HepG2 (cell line): ENCODE results near the gene C1orf35. TPM values are rescaled to one million over a fixed set of nuclear protein-coding genes. Genes with fewer than 3 reads are reported as not detected.

Experiments
- ATM ChIP-seq: fragments of 450-650 bp; IDR thresholded peaks from 2 replicates; pipeline ENCODE4 v1.7.1; 2017; ENCODE audit warnings: mild to moderate bottlenecking, borderline replicate concordance
- ATRX ChIP-seq: sonication (generic); formaldehyde crosslinking; IDR thresholded peaks from 2 replicates; pipeline ENCODE4 v1.4.0; 2020; ENCODE audit warnings: missing genetic modification reagents, borderline replicate concordance
- CEBPB ChIP-seq: IDR thresholded peaks from 2 replicates; pipeline ENCODE4 v1.6.1; 2011; ENCODE audit warnings: low read depth, low read length, improper control_type of control experiment, borderline replicate concordance
- MATR3 ChIP-seq: sonication (generic); formaldehyde crosslinking; IDR thresholded peaks from 2 replicates; pipeline ENCODE4 v1.4.0; 2020; ENCODE audit warnings: missing genetic modification reagents
- MXD4 ChIP-seq: IDR thresholded peaks from 2 replicates; pipeline ENCODE4 v1.6.1; 2016; ENCODE audit warnings: mild to moderate bottlenecking, missing biosample characterization, missing genetic modification reagents
- REL ChIP-seq: sonication (generic); formaldehyde crosslinking; conservative IDR thresholded peaks from 2 replicates; pipeline ENCODE4 v1.8.0; 2022; ENCODE audit warnings: mild to moderate bottlenecking, missing genetic modification reagents, moderate library complexity
- SALL1 ChIP-seq: sonication (generic); formaldehyde crosslinking; IDR thresholded peaks from 2 replicates; pipeline ENCODE4 v1.8.0; 2022; ENCODE audit warnings: mild to moderate bottlenecking, missing genetic modification reagents
- SNAPC2 ChIP-seq: sonication (generic); formaldehyde crosslinking; IDR thresholded peaks from 2 replicates; pipeline ENCODE4 v1.8.1; 2022; ENCODE audit warnings: mild to moderate bottlenecking, missing genetic modification reagents
- ZNF180 ChIP-seq: sonication (generic); formaldehyde crosslinking; IDR thresholded peaks from 2 replicates; pipeline ENCODE4 v1.4.0; 2020; ENCODE audit warnings: low read depth, missing genetic modification reagents, borderline replicate concordance
- ZNF441 ChIP-seq: sonication (generic); formaldehyde crosslinking; IDR thresholded peaks from 2 replicates; pipeline ENCODE4 v1.7.0; 2021; ENCODE audit warnings: missing genetic modification reagents, borderline replicate concordance
- polyA plus RNA-seq, 8 experiments: library from polyadenylated mRNA; depleted of rRNA in 3 of 8; stranded (reverse) in 7 of 8; unstranded in 1 of 8; fragments of >200 nt; fragmentation: Illumina TruSeq in 4 of 8; extraction: Trizol in 4 of 8; gene quantifications; 2 replicates each; pipeline versions ENCODE4 v1.2.1 to v1.2.3, GENCODE V29; 2011 to 2016; ENCODE audit warnings: low read depth in 4 of 8, missing spikeins in 1 of 8, mixed read lengths in 1 of 8; ENCODE audit not compliant: insufficient read depth in 1 of 8
- total RNA-seq, 5 experiments: library from RNA; depleted of rRNA; stranded (reverse); fragments of >200 nt; fragmentation: Illumina TruSeq; extraction: Trizol; gene quantifications; 2 replicates each; pipeline ENCODE4 v1.2.3, GENCODE V29; 2016; ENCODE audit warnings: low read depth in 1 of 5
- TF ChIP-seq, protein P1 (sequence below): sonication (generic); formaldehyde crosslinking; IDR thresholded peaks from 2 replicates; pipeline ENCODE4 v1.5.1; 2020; ENCODE audit warnings: missing genetic modification reagents, mild to moderate bottlenecking, borderline replicate concordance
- TF ChIP-seq, protein P2 (sequence below): sonication (generic); formaldehyde crosslinking; IDR thresholded peaks from 2 replicates; pipeline ENCODE4 v1.5.1; 2020; ENCODE audit warnings: missing genetic modification reagents, mild to moderate bottlenecking, borderline replicate concordance
- TF ChIP-seq, protein P3 (sequence below): sonication (generic); formaldehyde crosslinking; IDR thresholded peaks from 2 replicates; pipeline ENCODE4 v1.8.0; 2022; ENCODE audit warnings: mild to moderate bottlenecking, missing genetic modification reagents, moderate library complexity
- TF ChIP-seq, protein P4 (sequence below): sonication (generic); formaldehyde crosslinking; IDR thresholded peaks from one replicate; pipeline ENCODE4 v1.5.1; 2020; ENCODE audit warnings: mild to moderate bottlenecking, missing genetic modification reagents; ENCODE audit errors: not compliant biosample characterization

The C1orf35 gene
- total and polyA plus RNA-seq, 2 of the 13 experiments (the other 11 are each of a cell fraction or from before 2014, with no cell fraction given) = 8.1 to 19.3 TPM

DNA sequence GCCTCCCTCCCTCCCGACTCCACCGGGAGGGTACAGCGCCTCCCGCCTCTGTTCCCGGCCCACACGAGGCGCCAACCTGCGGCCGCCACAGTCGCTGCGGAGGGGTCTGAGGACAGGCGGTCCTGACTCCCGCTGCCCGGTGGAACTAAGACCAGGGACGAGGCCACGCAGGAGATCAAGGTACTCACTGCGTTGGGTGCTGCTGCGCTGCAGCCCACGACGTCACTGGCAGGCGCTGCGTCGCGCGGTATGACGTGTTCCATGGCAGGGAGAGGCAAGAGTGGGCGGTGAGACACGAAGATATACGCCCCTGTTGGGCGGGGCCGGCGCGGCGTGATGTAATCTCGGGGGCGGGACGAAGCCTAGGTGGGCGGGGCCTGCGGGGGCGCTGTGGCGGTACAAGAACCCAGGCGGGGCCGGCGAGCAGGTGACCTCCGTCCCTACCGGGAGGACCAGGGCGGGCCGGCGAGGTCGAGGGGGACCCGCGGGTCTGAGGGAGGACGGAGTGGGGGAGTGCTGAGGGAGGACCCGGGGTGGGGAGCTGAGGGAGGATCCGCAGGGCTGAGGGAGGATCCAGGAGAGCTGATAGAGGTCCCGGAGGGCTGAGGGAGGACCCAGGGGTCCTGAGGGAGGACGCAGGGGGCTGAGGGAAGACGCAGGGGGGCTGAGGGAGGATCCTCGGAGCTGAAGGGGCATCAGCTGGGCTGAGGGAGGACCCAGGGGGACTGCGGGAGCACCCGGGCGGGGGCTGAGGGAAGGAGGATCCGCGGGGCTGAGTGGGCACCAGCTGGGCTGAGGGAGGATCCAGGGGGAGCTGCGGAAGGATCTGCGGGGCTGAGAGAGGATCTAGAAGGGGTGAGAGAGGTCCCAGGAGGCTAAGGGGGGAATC is 6.2 kb upstream of the C1orf35 start, which contains the start of gene MRPL55 (continued):
- TF ChIP-seq, protein P1, sequence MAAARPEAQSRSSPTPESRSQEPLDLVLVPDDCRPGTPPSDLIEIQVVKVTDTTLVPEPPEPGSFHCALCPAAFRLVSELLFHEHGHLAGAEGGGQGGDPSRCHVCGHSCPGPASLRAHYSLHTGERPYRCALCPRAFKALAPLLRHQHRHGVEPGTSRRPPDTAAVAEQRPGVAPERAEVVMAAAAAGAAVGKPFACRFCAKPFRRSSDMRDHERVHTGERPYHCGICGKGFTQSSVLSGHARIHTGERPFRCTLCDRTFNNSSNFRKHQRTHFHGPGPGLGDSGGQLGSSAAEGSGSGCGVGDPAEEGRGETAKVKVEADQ (CRISPR knock-in tag) = peak; percentile 94
- TF ChIP-seq, protein P2, sequence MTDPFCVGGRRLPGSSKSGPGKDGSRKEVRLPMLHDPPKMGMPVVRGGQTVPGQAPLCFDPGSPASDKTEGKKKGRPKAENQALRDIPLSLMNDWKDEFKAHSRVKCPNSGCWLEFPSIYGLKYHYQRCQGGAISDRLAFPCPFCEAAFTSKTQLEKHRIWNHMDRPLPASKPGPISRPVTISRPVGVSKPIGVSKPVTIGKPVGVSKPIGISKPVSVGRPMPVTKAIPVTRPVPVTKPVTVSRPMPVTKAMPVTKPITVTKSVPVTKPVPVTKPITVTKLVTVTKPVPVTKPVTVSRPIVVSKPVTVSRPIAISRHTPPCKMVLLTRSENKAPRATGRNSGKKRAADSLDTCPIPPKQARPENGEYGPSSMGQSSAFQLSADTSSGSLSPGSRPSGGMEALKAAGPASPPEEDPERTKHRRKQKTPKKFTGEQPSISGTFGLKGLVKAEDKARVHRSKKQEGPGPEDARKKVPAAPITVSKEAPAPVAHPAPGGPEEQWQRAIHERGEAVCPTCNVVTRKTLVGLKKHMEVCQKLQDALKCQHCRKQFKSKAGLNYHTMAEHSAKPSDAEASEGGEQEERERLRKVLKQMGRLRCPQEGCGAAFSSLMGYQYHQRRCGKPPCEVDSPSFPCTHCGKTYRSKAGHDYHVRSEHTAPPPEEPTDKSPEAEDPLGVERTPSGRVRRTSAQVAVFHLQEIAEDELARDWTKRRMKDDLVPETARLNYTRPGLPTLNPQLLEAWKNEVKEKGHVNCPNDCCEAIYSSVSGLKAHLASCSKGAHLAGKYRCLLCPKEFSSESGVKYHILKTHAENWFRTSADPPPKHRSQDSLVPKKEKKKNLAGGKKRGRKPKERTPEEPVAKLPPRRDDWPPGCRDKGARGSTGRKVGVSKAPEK = peak; percentile 53; the same call in 1 of the 2 replicates
- no peak for TF ChIP-seq REL
- TF ChIP-seq SNAPC2 (CRISPR knock-in tag) = no peak
- 0 out of 2 replicates have a peak, but pooled peaks have one; percentile 28 for TF ChIP-seq ATM
- no peak for TF ChIP-seq MATR3 (CRISPR knock-in tag)
- peak; percentile 84 for TF ChIP-seq CEBPB
- TF ChIP-seq, protein P3, sequence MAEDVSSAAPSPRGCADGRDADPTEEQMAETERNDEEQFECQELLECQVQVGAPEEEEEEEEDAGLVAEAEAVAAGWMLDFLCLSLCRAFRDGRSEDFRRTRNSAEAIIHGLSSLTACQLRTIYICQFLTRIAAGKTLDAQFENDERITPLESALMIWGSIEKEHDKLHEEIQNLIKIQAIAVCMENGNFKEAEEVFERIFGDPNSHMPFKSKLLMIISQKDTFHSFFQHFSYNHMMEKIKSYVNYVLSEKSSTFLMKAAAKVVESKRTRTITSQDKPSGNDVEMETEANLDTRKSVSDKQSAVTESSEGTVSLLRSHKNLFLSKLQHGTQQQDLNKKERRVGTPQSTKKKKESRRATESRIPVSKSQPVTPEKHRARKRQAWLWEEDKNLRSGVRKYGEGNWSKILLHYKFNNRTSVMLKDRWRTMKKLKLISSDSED (CRISPR knock-in tag) = no peak
- TF ChIP-seq, protein P4, sequence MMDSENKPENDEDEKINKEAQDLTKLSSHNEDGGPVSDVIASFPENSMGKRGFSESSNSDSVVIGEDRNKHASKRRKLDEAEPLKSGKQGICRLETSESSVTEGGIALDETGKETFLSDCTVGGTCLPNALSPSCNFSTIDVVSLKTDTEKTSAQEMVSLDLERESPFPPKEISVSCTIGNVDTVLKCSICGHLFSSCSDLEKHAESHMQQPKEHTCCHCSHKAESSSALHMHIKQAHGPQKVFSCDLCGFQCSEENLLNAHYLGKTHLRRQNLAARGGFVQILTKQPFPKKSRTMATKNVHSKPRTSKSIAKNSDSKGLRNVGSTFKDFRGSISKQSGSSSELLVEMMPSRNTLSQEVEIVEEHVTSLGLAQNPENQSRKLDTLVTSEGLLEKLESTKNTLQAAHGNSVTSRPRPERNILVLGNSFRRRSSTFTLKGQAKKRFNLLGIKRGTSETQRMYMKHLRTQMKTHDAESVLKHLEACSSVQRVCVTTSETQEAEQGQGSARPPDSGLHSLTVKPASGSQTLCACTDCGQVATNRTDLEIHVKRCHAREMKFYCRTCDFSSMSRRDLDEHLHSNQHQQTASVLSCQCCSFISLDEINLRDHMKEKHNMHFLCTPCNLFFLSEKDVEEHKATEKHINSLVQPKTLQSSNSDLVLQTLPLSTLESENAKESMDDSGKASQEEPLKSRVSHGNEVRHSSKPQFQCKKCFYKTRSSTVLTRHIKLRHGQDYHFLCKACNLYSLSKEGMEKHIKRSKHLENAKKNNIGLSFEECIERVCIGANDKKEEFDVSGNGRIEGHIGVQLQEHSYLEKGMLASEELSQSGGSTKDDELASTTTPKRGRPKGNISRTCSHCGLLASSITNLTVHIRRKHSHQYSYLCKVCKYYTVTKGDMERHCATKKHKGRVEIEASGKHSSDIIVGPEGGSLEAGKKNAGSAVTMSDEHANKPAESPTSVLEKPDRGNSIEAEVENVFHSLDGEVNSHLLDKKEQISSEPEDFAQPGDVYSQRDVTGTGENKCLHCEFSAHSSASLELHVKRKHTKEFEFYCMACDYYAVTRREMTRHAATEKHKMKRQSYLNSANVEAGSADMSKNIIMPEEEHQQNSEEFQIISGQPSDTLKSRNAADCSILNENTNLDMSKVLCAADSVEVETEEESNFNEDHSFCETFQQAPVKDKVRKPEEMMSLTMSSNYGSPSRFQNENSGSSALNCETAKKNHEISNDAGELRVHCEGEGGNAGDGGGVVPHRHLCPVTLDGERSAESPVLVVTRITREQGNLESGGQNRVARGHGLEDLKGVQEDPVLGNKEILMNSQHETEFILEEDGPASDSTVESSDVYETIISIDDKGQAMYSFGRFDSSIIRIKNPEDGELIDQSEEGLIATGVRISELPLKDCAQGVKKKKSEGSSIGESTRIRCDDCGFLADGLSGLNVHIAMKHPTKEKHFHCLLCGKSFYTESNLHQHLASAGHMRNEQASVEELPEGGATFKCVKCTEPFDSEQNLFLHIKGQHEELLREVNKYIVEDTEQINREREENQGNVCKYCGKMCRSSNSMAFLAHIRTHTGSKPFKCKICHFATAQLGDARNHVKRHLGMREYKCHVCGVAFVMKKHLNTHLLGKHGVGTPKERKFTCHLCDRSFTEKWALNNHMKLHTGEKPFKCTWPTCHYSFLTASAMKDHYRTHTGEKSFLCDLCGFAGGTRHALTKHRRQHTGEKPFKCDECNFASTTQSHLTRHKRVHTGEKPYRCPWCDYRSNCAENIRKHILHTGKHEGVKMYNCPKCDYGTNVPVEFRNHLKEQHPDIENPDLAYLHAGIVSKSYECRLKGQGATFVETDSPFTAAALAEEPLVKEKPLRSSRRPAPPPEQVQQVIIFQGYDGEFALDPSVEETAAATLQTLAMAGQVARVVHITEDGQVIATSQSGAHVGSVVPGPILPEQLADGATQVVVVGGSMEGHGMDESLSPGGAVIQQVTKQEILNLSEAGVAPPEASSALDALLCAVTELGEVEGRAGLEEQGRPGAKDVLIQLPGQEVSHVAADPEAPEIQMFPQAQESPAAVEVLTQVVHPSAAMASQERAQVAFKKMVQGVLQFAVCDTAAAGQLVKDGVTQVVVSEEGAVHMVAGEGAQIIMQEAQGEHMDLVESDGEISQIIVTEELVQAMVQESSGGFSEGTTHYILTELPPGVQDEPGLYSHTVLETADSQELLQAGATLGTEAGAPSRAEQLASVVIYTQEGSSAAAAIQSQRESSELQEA (CRISPR knock-in tag) = no peak
- TF ChIP-seq MXD4 (CRISPR knock-in tag) = peak; percentile 48; the same call in 1 of the 2 replicates
- TF ChIP-seq ATRX (CRISPR knock-in tag) = no peak
- TF ChIP-seq ZNF441 (CRISPR knock-in tag) = no peak
- TF ChIP-seq ZNF180 = no peak
- TF ChIP-seq SALL1 (CRISPR knock-in tag) = peak; percentile 89
